ENCODE results near the gene NHLRC4.
A peak's percentile ranks its signal among the peaks of the same experiment; 100 is the strongest.

NHLRC4 gene, protein sequence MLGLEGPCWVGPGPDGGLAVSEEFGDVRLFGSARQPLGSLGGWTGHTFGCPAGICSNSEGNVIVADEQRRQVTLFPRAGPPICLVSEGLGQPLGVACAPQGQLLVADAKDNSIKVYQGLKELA

DNA sequence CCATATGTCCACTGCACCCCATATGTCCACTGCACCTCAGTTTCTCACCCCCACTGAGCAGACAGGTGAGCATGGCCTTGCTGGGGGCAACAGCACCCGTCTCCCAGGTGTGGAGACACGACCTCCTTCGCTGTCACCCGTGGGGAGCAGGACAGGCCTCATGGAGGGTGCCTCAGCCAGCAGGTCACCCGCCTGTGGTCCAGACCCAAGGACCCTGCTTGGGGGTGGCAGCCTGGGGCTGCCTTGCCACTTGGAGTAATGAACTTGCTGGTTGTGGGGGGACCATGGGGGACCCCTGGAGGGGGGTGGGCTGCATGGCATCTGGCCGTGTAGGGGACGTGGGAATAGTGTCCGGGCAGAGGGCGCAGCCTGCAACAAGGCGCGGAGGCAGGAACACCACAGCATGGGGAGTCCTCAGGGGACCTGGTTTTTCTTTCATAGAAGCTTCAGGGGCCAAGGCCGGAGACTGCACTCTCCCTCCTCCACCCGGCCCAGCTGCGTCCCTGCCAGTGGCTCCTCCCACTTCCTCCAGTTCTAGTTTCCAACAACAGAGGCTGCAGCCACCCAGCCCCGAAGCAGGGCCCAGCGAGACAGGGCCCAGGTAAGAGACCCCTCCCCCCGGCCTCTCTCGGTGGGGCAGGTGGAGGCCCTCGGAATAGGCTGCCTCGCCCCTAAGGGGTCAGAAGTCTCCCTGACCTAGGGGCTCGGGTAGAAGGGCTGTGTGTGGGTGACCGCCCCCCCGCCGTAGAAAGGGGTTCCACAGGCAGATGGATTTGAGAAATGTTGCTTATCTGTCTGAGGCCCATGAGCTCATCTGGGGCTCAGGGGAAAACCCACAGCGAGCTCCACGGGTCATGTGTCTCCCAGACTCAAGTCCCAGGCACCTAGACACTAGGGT lies at the start of gene NHLRC4:
NHLRC4 (plus strand) TSS at position 531 of the 898 bp plus-strand sequence. CDS start 1,043 bp downstream, outside the sequence.
- peak; percentile 43 for DNase-seq

- no peak for DNase-seq
Measured at GRCh38 chr16:518858-519257, 47.9 kb upstream of the NHLRC4 start.

DNA sequence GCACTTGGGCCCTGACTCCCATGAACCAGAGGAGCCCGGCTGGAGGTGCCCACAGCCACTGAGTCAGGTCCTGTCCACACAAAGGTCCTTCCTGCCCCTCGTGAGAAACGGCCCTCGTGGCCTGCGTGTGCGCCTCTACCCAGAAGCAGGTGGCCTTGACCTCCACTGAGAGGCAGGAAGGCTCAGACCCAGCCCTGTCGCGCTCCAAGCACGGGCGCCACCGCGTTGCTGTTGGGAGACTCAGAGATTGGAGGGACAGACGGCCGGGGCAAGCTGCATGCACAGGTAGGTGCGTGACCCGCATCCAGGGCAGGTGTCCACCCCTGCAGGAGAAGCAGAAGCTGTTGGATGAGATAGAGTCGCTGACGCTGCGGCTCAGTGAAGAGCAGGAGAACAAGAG lies 47.4 kb upstream of the NHLRC4 start:
- DNase-seq, result no peak

- DNase-seq, result no peak
Measured at GRCh38 chr16:519841-520687, 46.7 kb upstream of the NHLRC4 start.

DNA sequence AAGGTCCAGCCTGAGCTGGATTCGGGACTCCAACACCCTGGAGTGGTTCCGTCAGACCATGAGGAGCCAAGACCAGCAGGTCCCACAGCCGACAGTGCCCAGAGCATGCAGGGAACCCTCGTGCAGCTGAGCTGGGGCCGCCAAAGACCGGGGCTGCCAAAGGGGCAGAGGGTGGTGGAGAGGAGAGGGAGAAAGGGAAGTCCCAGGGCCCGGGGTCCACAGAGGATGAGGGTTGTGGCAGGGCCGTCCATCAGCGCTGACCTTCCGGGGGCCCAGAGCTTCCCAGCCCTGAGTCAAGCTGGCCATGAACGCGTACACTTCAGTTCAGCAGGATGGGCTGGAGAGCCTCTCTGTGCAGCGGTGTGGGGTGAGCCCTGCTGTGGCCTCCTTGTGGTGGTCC lies 46.0 kb upstream of the NHLRC4 start:
- no peak for DNase-seq

- no peak for DNase-seq
Measured at GRCh38 chr16:521381-522210, 45.2 kb upstream of the NHLRC4 start.

- DNase-seq, result no peak
Measured at GRCh38 chr16:522320-523096, 44.3 kb upstream of the NHLRC4 start.

GRCh38 chr16:523097-523741 lies 43.6 kb upstream of the NHLRC4 start:
- DNase-seq, result no peak

GRCh38 chr16:524274-525040 lies 42.3 kb upstream of the NHLRC4 start:
- no peak for DNase-seq

- DNase-seq, result no peak
Measured at GRCh38 chr16:525123-525519, 41.7 kb upstream of the NHLRC4 start.

GRCh38 chr16:525520-526180 lies 41.2 kb upstream of the NHLRC4 start:
- DNase-seq, result peak; percentile 55

GRCh38 chr16:526181-527014 lies 40.4 kb upstream of the NHLRC4 start:
- DNase-seq, result no peak

DNA sequence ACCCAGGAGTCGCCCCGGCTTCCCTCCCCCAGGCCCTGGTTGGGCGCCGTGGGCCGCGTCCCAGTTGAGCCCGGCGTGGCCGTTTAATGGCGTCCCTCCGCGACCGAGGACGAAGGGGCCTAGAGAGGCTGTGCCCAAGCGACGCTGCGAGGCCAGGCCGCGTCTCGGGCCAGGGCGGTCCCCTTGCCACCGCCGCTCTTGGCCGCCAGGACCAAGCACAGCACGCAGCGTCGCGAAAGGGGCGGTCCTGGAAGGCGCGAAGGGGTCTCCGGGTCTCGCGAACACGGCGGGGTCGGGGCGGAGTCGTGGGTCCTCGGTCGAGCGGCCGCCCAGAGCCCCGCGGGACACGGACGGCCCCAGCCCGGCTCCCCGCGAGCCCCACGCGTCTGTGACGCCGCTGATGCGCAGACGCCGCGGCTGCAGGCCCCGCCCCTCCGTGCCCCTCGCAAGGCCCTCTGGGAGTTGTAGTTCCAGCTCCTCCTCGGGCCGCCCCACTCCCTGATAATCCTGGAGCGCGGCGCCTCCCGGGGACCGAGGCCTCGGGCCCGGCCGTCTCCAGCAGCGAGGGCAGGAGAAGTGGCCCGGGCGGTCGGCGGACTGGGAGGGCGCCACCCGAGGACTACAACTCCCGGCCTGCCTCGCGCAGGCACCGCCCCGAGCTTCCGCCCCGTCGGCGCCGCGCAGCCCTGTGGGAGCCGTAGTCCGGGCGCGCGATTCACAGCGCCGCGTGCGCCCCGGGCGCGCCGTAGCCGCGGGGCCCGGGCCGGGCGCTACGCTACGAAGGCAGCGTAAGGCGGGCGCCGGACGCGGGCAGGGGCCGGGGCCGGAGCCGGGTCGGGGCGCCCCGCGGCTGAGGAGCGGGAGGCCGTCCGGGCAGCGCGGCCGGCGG lies 39.5 kb upstream of the NHLRC4 start, which contains the start of gene CAPN15:
CAPN15 (plus strand) TSS at position 698 of the 889 bp plus-strand sequence. CDS start 19,127 bp downstream, outside the sequence.
- peak; percentile 89 for DNase-seq

GRCh38 chr16:528111-529011 lies 38.4 kb upstream of the NHLRC4 start:
- DNase-seq, result peak; percentile 54

DNA sequence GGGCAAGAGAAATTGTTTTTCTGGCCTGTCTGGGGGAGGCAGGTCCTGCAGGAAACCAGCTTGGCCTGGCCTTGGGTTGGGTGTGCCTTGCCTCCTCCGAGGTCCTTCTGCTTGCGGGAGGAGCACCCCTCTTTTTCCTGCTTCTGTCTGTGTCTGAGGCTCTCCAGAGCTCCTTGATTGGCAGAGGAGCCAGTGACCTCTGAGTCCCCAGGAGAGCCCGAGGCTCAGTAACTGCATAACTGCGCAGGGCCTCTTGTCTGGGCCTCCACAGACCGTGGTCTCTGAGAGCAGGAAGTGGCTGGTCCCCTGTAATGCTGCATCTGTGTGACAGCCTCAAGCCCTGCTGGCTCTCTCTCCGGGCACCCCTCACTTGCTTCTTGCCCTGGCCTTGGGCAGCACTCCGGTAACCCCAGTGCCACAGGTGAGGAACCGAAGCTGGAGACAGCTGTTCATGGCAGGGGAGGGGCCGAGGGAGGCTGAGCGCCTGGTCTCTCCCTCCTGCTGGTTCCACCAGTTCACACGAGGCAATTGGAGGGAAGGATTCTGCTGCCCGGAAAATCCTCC lies 37.7 kb upstream of the NHLRC4 start:
- DNase-seq, result peak; percentile 33

Measured in activated T-cell treated with anti-CD3 and anti-CD28 coated beads, Interleukin-2, amount 50 U/mL, for 1 hour (primary cell).